ENCODE data around the gene PLXDC2.

DNA sequence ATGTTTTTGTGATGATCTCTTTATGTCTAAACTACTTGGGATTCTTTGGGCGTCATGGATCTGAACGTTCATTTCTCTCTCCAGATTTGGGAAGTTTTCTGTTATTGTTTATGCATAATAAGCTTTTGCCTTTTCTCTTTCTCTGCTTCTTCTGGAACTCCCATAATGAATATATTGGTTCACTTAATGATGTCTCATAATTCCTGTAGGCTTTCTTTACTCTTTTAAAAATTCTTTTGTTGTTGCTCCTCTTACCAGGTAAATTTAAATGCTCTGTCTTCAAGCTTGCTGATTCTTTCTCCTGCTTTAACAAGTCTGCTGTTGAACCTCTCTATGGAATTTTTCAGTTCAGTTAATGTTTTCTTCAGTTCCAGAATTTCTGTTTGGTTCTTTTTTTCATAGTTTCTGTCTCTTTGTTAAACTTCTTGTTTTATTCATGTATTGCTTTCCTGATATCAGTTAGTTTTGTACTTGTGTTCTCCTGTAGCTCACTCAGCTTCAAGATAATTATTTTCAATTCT is 317.5 kb downstream of the PLXDC2 start:
- TF ChIP-seq, protein P1, sequence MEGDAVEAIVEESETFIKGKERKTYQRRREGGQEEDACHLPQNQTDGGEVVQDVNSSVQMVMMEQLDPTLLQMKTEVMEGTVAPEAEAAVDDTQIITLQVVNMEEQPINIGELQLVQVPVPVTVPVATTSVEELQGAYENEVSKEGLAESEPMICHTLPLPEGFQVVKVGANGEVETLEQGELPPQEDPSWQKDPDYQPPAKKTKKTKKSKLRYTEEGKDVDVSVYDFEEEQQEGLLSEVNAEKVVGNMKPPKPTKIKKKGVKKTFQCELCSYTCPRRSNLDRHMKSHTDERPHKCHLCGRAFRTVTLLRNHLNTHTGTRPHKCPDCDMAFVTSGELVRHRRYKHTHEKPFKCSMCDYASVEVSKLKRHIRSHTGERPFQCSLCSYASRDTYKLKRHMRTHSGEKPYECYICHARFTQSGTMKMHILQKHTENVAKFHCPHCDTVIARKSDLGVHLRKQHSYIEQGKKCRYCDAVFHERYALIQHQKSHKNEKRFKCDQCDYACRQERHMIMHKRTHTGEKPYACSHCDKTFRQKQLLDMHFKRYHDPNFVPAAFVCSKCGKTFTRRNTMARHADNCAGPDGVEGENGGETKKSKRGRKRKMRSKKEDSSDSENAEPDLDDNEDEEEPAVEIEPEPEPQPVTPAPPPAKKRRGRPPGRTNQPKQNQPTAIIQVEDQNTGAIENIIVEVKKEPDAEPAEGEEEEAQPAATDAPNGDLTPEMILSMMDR (conservative IDR thresholded peaks at IDR 0.05 in 1 of 2, IDR thresholded peaks at IDR 0.05 in 1 of 2; ENCODE audit: low read depth in 1 of 2, low read length in 2 of 2) = no peak
- no peak for TF ChIP-seq EZH2 (IDR thresholded peaks at IDR 0.05; ENCODE audit: low read length, missing control alignments)
